HG03139 (cell line): ENCODE data around the gene C1QTNF8.

Source experiments
- ATAC-seq: cut with Tn5 transposase; IDR thresholded peaks from one replicate; pipeline ENCODE4 v1.9.1; 2021; ENCODE audit not compliant: unreplicated experiment

C1QTNF8 gene

GRCh38 chr16:1047801-1048200 is 48.2 kb downstream of the C1QTNF8 start:
- no peak for ATAC-seq

GRCh38 chr16:1047123-1047522 is 48.9 kb downstream of the C1QTNF8 start:
- no peak for ATAC-seq

GRCh38 chr16:1045993-1046911 is 49.8 kb downstream of the C1QTNF8 start:
- no peak for ATAC-seq

- ATAC-seq, result no peak
Measured at GRCh38 chr16:1045310-1045992, 50.6 kb downstream of the C1QTNF8 start.

DNA sequence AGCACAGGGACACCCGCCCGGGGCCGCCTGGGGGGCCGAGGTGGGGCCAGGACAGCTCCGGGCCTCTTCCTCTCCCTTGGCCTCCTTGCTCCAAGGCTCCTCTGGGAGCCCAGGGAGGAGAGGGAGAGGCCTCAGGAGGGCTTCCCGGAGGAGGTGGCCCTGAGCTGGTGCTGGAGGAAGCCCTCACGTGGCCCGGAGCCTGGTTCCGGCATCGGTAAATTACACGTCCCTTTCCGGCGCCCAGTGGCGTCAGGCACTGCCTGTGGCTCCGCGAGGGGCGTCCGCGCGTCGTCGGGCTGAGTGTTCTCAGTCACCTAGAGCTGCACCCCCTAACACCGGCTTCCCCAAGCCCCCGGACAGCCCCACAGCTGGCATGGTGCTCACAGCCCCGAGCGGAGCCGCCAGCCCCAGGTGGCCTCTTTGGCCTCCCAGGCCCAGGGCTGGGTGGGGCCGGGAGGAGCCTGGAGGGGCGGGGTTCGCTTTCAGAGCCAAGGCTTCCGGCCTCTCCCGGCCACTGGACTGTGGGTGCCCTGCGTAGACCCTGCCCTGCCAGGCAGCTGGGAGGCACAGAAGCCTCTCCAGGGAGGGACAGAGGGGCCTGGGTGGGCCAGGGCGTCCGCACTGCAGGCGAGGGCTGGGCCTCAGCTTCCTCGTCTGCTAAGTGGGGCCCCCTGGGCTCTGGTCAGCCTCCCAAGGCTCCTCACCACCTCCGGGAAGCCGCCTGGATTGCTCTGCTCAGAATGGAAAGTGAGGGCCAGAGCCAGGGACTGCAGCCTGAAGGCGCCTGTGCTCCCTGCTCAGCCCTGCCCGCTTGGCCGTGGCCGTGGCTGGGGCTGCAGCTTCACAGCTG is 51.4 kb downstream of the C1QTNF8 start:
- no peak for ATAC-seq

DNA sequence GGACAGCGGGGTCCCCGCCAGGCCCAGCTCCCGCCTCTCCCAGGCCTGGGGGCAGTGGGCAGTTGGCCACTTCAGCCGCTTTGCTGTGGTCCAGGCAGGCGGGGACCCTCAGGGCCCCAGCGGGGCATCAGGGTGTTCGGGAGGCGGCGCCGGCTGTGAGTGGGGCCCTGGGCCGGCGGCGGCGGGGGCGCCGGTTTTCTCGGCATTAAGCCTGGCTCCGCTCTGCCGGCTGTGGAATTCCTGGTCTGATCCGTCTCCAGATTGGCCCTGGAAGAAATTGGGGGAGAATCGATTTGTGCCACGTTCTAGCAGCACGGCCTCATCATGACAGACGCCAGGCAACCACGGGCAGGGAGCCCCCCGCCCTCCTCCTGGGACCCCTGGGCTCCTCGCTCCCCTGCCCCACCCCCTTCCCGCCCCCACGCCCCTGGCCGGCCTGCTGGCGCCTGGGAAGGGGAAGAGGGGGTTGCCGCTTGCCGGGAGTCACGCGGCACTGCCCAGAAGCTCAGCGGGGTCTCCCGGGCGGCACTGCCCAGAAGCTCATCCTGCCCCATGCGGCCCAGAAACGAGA is 52.1 kb downstream of the C1QTNF8 start:
- ATAC-seq, result no peak

DNA sequence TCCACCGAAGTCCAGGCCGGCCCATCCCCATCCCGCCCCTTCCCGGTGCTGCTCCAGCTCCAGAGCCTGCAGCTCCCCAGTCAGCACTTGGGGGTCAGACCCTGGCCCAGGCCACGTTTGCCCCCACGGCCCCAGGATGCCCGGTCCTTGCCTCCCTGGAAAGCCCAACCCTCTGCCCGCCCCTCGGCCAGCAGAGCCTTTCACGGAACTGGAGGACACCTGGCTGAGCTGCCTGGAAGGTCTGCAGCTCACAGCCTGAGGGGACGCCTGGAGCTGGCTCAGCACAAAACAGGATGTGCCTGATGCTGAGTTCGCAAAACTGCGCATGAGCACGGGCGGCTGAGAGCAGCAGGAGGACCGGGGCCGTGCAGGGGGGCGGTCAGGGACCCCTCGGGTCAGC is 53.2 kb downstream of the C1QTNF8 start:
- no peak for ATAC-seq

- no peak for ATAC-seq
Measured at GRCh38 chr16:1042049-1042744, 53.8 kb downstream of the C1QTNF8 start.

GRCh38 chr16:1040346-1040745 is 55.7 kb downstream of the C1QTNF8 start:
- no peak for ATAC-seq

GRCh38 chr16:1039762-1040161 is 56.3 kb downstream of the C1QTNF8 start:
- ATAC-seq, result no peak

DNA sequence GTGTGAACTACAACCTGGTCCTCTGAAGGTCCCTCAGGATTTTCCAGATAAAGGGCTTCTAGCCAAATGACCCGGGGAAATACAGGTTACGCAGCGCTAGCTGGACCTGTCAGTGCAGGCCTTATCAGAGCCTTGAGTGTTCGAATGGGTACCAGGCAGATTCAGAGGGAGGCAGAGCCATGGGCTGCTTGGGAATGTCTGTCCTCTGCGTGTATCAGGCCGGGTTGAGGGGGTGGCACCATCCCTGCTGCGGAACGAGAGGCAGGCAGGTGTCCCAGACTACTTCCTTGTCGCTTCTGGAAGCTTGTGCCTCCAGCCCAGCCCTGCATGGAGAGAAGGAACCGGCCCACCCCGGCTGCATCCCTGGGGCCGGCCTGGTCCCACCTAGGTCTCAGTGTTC is 57.1 kb downstream of the C1QTNF8 start:
- no peak for ATAC-seq
